ENCODE data around the gene RICTOR.

The RICTOR gene

DNA sequence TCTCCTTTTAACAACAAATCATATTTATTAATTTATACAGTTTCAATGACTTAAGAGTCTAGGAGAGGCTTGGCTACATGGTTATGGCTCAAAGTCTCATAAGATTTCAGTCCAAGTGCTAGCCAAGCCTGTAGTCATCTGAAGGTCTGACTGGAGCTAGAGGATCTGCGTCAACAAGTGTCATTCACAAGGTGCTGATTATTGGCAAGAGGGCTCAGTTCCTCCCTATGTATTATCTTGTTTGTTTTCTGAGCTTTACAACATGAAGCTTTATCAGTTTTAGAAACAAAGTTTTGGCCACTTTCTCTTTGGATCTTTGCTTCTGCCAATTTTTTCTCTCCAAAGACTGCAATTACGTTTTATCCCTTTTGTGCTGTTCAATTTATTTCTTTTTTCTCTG, 94.7 kb downstream of the RICTOR start:
- Histone ChIP-seq H3K4me1 (ENCODE audit: control insufficient read depth, insufficient read depth, low read length) (no peaks in the 10 kb centered on the region), H3K4me3 (ENCODE audit: low read length) (no peak overlapping the region), H3K27ac (ENCODE audit: low read depth, low read length) (no peak overlapping the region), H3K27me3 (ENCODE audit: control insufficient read depth, insufficient read depth, low read length) (no peaks in the 10 kb centered on the region), H3K36me3 (ENCODE audit: control insufficient read depth, insufficient read depth, low read length) (peaks cover 2% of the 10 kb centered on the region), H3K9ac (ENCODE audit: low read length) (no peak overlapping the region)

DNA sequence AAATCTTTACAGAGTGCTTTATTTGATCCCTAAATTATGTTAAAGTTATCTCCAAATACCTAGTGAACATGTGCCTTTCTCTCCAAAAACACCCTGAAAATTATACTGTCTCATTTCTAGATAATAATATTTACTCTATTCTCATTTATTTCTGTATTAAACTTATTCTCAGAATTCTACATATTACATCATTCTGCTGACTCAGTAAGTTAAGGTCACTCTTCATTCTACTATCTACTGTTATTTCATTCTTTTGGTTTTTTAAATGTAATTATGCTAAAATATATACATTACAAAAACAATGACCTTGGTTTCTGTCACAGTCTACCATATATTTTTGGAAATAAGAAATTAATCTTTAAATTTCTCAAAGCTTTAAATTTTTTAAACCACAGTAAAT, 96.2 kb downstream of the RICTOR start:
- peaks cover 2% of the 10 kb centered on the region for H3K36me3 ChIP-seq (ENCODE audit: control insufficient read depth, insufficient read depth, low read length)
- H3K27ac ChIP-seq (ENCODE audit: low read depth, low read length), result no peak overlapping the region
- H3K4me1 ChIP-seq (ENCODE audit: control insufficient read depth, insufficient read depth, low read length), result no peaks in the 10 kb centered on the region
- H3K9ac ChIP-seq (ENCODE audit: low read length), result no peak overlapping the region
- no peaks in the 10 kb centered on the region for H3K27me3 ChIP-seq (ENCODE audit: control insufficient read depth, insufficient read depth, low read length)
- no peak overlapping the region for H3K4me3 ChIP-seq (ENCODE audit: low read length)

DNA sequence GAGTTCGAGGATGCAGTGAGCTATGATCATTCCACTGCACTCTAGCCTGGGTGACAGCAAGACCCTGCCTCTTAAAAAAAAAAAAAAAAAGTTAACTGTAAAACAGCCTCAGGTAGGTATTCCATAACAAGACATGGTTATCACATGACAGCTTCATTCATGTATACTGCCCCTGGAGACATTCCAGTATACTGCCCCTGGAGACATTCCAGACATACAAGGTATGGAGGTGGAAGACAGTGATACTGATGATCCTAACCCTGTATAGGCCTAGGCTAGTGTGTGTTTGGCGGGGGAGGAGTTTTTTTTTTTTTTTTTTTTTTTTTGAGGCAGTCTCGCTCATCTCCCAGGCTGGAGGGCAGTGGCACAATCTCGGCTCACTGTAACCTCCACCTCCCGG, 105.5 kb downstream of the RICTOR start:
- H3K36me3 ChIP-seq (ENCODE audit: control insufficient read depth, insufficient read depth, low read length), result peaks cover 6% of the 10 kb centered on the region
- no peak overlapping the region for H3K9ac ChIP-seq (ENCODE audit: low read length)
- no peaks in the 10 kb centered on the region for H3K4me1 ChIP-seq (ENCODE audit: control insufficient read depth, insufficient read depth, low read length)
- no peak overlapping the region for H3K27ac ChIP-seq (ENCODE audit: low read depth, low read length)
- H3K4me3 ChIP-seq (ENCODE audit: low read length), result no peak overlapping the region
- no peaks in the 10 kb centered on the region for H3K27me3 ChIP-seq (ENCODE audit: control insufficient read depth, insufficient read depth, low read length)

DNA sequence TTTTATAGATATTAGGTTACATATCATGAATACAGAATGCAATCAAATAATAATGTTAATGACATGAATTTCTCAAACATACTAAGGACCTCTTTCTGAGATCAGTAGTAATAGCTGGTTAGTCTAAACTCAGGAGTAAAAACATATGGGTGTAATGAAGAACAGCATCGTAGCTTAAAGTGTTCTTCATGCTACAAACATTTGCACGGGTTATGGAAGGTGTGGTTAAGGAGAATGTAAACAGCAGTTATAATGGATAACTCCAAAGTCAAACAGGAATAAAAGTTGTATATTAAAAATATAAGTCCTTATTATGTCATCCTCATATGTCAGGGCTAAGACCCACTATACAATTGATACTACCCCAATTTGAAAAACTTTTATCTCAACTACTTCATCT, 112.5 kb downstream of the RICTOR start:
- H3K4me1 ChIP-seq (ENCODE audit: control insufficient read depth, insufficient read depth, low read length), result no peaks in the 10 kb centered on the region

DNA sequence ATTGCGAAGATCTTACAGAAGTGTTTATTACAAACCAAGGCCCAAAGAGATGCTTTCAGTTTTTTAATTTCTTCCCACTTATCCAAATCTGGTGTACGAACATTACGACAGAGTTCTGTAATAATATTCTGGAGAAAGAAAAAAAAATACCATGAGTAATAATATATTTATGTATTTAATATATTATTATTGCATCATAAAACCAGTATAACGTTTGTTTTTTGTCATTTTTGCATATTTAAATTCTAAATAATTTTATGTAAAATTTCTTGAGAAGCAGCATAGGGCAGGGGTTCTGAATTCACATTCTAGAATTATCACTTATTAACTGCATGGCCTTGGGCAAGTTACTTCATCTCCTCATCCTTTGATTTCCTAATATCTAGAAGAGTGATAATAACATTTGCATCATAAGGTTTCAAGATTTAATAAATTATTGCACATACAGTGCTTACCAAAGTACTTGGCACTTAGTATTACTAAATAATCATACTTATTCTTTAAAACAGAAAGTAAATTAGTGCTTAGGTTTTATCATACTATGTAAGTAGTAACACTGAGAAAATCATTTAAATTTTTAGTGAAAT, 120.7 kb downstream of the RICTOR start:
- peaks cover 21% of the 10 kb centered on the region for H3K36me3 ChIP-seq (ENCODE audit: control insufficient read depth, insufficient read depth, low read length)
- no peaks in the 10 kb centered on the region for H3K27me3 ChIP-seq (ENCODE audit: control insufficient read depth, insufficient read depth, low read length)
- no peak overlapping the region for H3K4me3 ChIP-seq (ENCODE audit: low read length)
- no peak overlapping the region for H3K9ac ChIP-seq (ENCODE audit: low read length)
- H3K27ac ChIP-seq (ENCODE audit: low read depth, low read length), result no peak overlapping the region
- H3K4me1 ChIP-seq (ENCODE audit: control insufficient read depth, insufficient read depth, low read length), result no peaks in the 10 kb centered on the region

More for the DNA sequence above, 112.5 kb downstream of the RICTOR start:
- no peaks in the 10 kb centered on the region for H3K27me3 ChIP-seq (ENCODE audit: control insufficient read depth, insufficient read depth, low read length)
- H3K27ac ChIP-seq (ENCODE audit: low read depth, low read length), result no peak overlapping the region
- peaks cover 8% of the 10 kb centered on the region for H3K36me3 ChIP-seq (ENCODE audit: control insufficient read depth, insufficient read depth, low read length)
- H3K4me3 ChIP-seq (ENCODE audit: low read length), result no peak overlapping the region
- H3K9ac ChIP-seq (ENCODE audit: low read length), result no peak overlapping the region

DNA sequence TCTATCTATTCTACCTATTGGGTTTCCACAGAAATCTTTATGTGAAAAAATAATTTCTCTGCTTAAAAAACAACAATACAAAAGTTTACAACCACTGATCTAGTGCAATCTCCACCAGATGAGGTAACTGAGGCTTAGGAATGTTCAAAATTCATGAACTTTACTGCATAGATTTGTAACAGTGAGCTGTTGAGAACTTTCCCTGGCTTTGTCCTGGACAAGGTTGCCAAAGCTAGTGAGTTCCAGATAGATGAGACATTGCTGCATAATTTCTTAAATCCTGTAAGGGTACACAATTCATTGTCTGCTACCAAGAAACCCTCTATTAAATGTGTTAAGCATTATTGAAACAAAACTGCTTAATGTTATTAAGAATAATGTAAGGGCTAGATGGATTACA, 125.7 kb downstream of the RICTOR start:
- Histone ChIP-seq H3K4me1 (ENCODE audit: control insufficient read depth, insufficient read depth, low read length) (no peaks in the 10 kb centered on the region), H3K36me3 (ENCODE audit: control insufficient read depth, insufficient read depth, low read length) (peaks cover 22% of the 10 kb centered on the region), H3K4me3 (ENCODE audit: low read length) (no peak overlapping the region), H3K27me3 (ENCODE audit: control insufficient read depth, insufficient read depth, low read length) (no peaks in the 10 kb centered on the region), H3K27ac (ENCODE audit: low read depth, low read length) (no peak overlapping the region), H3K9ac (ENCODE audit: low read length) (no peak overlapping the region)

DNA sequence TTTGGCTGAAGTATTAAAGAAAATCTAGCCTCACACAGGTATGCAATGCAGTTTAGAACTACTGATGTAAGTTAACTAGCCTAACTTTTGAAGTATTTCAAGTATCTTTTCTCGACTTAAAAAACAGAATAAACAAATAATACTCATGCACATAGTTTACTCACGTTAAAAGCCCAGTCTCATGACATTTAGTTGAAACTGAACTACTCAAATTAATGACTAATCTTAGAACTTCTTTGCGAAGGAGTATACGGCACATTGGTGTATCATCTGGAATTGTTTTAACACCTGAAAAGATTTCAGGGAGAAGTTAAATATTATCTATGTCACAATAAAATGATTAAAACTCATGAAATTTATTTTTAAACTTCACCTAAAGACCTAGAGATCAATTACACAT, 129.9 kb downstream of the RICTOR start:
- Histone ChIP-seq H3K36me3 (ENCODE audit: control insufficient read depth, insufficient read depth, low read length) (peaks cover 10% of the 10 kb centered on the region), H3K4me3 (ENCODE audit: low read length) (no peak overlapping the region), H3K4me1 (ENCODE audit: control insufficient read depth, insufficient read depth, low read length) (no peaks in the 10 kb centered on the region), H3K27me3 (ENCODE audit: control insufficient read depth, insufficient read depth, low read length) (no peaks in the 10 kb centered on the region), H3K9ac (ENCODE audit: low read length) (no peak overlapping the region), H3K27ac (ENCODE audit: low read depth, low read length) (no peak overlapping the region)

DNA sequence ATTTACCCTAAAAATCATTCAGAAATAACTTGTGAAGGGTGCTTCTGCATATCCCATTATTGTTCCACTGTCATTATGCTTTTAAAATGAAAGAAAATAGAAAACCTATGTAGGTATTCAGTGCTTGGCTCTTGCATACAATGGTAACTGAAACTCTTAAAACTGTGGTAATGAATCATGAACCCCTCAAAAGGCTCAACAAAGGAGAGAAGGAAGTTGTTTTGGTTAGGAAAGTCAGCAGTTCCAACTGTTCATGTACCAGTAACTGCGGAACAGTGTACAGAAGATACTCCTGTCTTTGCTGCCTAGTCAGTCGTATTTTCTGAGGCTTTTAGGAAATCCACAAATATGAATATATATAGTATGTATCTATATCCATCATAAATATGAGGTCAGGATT, 132.3 kb downstream of the RICTOR start:
- Histone ChIP-seq H3K36me3 (ENCODE audit: control insufficient read depth, insufficient read depth, low read length) (peaks cover 8% of the 10 kb centered on the region), H3K9ac (ENCODE audit: low read length) (no peak overlapping the region), H3K27me3 (ENCODE audit: control insufficient read depth, insufficient read depth, low read length) (no peaks in the 10 kb centered on the region), H3K4me3 (ENCODE audit: low read length) (no peak overlapping the region), H3K4me1 (ENCODE audit: control insufficient read depth, insufficient read depth, low read length) (no peaks in the 10 kb centered on the region), H3K27ac (ENCODE audit: low read depth, low read length) (no peak overlapping the region)

DNA sequence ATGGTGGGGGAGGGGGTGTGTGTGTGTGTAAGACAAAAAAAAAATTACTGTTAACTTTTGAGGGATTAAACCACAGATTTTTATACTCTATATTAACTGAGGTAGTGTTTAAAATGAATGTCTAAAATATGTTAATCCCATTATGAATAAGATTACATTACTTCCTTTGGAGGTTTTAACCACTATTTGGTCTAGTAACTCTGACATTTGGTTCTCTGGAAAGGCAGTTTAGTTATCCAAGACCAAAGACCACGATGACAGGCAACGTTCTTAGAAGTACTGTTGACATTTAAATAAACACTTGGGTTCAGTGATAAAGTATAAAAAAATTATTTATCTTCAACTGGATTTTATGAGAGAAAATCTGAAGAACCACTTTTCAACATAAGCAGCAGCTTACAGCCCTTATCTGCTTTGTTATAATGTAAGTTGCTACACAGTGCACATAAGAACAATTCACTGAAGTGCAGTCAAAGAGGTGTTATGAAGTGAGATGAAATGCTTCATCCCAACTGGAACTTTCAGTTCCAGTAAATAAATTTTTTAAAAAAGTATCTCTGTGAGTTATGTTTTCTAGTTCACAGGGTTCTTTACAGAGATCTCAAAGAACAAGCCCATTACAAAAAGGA, 133.9 kb downstream of the RICTOR start:
- Histone ChIP-seq H3K4me3 (ENCODE audit: low read length) (no peak overlapping the region), H3K36me3 (ENCODE audit: control insufficient read depth, insufficient read depth, low read length) (peaks cover 6% of the 10 kb centered on the region), H3K4me1 (ENCODE audit: control insufficient read depth, insufficient read depth, low read length) (no peaks in the 10 kb centered on the region), H3K27me3 (ENCODE audit: control insufficient read depth, insufficient read depth, low read length) (no peaks in the 10 kb centered on the region), H3K9ac (ENCODE audit: low read length) (no peak overlapping the region), H3K27ac (ENCODE audit: low read depth, low read length) (no peak overlapping the region)

DNA sequence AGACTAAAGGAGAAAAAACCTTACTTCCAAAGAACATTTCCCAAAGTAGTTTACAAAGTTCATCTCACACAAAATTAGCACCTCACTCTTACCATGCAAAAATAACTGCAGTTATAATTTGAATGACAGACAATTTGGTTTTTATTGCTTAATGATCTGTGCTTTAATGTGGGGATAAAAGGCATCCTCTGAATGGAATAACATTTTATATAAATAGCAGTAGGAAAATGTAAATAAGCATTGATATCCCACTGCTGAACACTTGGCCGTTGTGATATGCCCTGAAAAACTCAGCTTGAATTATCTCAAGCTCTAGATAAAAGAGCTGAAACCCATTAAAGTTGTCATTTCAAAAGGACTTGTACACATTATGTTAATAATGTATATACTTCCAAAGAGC, 135.2 kb downstream of the RICTOR start:
- Histone ChIP-seq H3K27me3 (ENCODE audit: control insufficient read depth, insufficient read depth, low read length) (no peaks in the 10 kb centered on the region), H3K36me3 (ENCODE audit: control insufficient read depth, insufficient read depth, low read length) (peaks cover 3% of the 10 kb centered on the region), H3K9ac (ENCODE audit: low read length) (no peak overlapping the region), H3K27ac (ENCODE audit: low read depth, low read length) (no peak overlapping the region), H3K4me3 (ENCODE audit: low read length) (no peak overlapping the region), H3K4me1 (ENCODE audit: control insufficient read depth, insufficient read depth, low read length) (no peaks in the 10 kb centered on the region)

DNA sequence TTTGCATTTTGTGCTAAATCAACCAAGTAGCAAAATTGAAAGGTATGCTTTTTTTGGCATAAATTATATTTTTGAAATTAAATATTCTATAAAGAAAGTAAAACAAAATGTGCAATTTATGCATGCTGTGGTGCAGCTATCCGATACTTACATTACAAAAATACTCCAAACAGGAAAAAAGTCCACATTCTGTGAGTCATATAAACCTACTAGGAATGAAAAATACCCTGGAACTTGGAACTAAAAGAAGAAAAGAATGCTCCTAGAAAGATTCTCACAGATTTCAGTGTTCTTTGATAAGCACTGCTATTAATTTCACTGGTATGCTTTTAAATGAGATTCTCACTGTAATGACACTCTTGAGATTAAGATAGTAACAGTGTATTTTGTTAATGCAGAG, 135.8 kb downstream of the RICTOR start:
- Histone ChIP-seq H3K4me1 (ENCODE audit: control insufficient read depth, insufficient read depth, low read length) (no peaks in the 10 kb centered on the region), H3K36me3 (ENCODE audit: control insufficient read depth, insufficient read depth, low read length) (peaks cover 5% of the 10 kb centered on the region), H3K4me3 (ENCODE audit: low read length) (no peak overlapping the region), H3K9ac (ENCODE audit: low read length) (no peak overlapping the region), H3K27ac (ENCODE audit: low read depth, low read length) (no peak overlapping the region), H3K27me3 (ENCODE audit: control insufficient read depth, insufficient read depth, low read length) (no peaks in the 10 kb centered on the region)

DNA sequence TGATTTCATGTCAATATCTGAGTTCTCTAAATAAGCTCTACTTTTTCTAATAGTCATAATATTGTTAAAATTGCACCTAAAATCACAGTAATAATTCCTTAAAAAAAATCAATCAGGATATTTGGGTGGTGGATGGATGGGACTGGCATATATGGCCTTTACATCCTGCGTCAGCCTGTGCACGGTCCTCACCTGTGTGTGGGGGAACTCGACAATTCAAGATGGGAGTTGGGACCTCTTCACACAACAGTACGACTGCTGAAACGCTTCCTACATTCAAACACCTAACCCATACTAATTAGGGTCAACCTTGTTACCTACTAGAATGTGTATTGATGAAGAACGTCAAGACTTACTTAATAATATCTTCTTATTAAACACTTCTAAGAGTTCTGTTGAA, 137.9 kb downstream of the RICTOR start:
- Histone ChIP-seq H3K27me3 (ENCODE audit: control insufficient read depth, insufficient read depth, low read length) (no peaks in the 10 kb centered on the region), H3K36me3 (ENCODE audit: control insufficient read depth, insufficient read depth, low read length) (peaks cover 6% of the 10 kb centered on the region), H3K9ac (ENCODE audit: low read length) (no peak overlapping the region)

DNA sequence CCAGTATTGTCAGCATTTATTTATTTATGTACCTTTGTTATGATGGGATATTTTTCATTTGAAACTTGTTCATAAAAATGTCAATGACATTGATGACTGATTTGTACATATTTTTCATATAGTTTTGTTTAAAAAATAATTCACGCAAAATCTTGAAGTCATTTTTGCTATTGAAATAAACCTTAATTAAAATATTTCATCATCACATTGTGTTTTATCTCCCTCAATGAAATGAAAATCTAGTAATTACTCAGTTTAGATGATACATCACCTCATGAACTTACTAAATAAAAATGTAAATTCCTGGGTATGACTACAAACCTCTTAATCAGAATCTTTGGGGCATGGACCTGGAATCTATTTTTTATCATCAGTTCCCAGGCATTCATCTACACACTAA, 138.8 kb downstream of the RICTOR start:
- H3K27me3 ChIP-seq (ENCODE audit: control insufficient read depth, insufficient read depth, low read length), result no peaks in the 10 kb centered on the region
- H3K9ac ChIP-seq (ENCODE audit: low read length), result no peak overlapping the region
- H3K4me1 ChIP-seq (ENCODE audit: control insufficient read depth, insufficient read depth, low read length), result no peaks in the 10 kb centered on the region
- H3K27ac ChIP-seq (ENCODE audit: low read depth, low read length), result no peak overlapping the region
- peaks cover 6% of the 10 kb centered on the region for H3K36me3 ChIP-seq (ENCODE audit: control insufficient read depth, insufficient read depth, low read length)
- no peak overlapping the region for H3K4me3 ChIP-seq (ENCODE audit: low read length)

More for the DNA sequence above, 137.9 kb downstream of the RICTOR start:
- Histone ChIP-seq H3K27ac (ENCODE audit: low read depth, low read length) (no peak overlapping the region), H3K4me3 (ENCODE audit: low read length) (no peak overlapping the region), H3K4me1 (ENCODE audit: control insufficient read depth, insufficient read depth, low read length) (no peaks in the 10 kb centered on the region)

All from rectal smooth muscle tissue (tissue), 1 donor.